HT1080 (cell line): Measurements from ENCODE around the gene CALHM3. TPM values are rescaled to one million over a fixed set of nuclear protein-coding genes. Genes with fewer than 3 reads are reported as not detected.

Experiments
- total RNA-seq: library from RNA; depleted of rRNA; stranded (reverse); fragments of >200 nt; shearing (Covaris generic); gene quantifications from 2 replicates; pipeline ENCODE4 v1.2.3, GENCODE V29; 2014; rRNA removed

Gene CALHM3
- total RNA-seq, 1 experiment from 2014 or later = not detected

Other genes starting within 250 kb of the CALHM3 start
- not detected in 2 replicates for gene RPEL1, start 233.4 kb downstream of the CALHM3 start, total RNA-seq
- gene INA, start 202.1 kb downstream of the CALHM3 start, total RNA-seq = not detected in 2 replicates
- 16.6 and 17.5 TPM in 2 replicates for gene PCGF6, start 128.1 kb downstream of the CALHM3 start, total RNA-seq
- gene TAF5, start 111.3 kb downstream of the CALHM3 start, total RNA-seq = 13.5 and 15.7 TPM in 2 replicates
- gene ATP5MK, start 82.8 kb downstream of the CALHM3 start, total RNA-seq = 285 and 369 TPM in 2 replicates
- 86.0 and 89.4 TPM in 2 replicates for gene PDCD11, start 82.6 kb downstream of the CALHM3 start, total RNA-seq
- gene CALHM2, start 26.9 kb downstream of the CALHM3 start, total RNA-seq = not detected in 2 replicates
- not detected in 2 replicates for gene CALHM1, start 20.3 kb downstream of the CALHM3 start, total RNA-seq
- not detected in 2 replicates for gene NEURL1, start 14.5 kb upstream of the CALHM3 start, total RNA-seq